ENCODE results near the gene LRRC37A3.
"Not testable (repeated sequence)": the region's sequence is repeated elsewhere in the genome, so short reads cannot be mapped to it uniquely, and the experiment has no call there.

DNA sequence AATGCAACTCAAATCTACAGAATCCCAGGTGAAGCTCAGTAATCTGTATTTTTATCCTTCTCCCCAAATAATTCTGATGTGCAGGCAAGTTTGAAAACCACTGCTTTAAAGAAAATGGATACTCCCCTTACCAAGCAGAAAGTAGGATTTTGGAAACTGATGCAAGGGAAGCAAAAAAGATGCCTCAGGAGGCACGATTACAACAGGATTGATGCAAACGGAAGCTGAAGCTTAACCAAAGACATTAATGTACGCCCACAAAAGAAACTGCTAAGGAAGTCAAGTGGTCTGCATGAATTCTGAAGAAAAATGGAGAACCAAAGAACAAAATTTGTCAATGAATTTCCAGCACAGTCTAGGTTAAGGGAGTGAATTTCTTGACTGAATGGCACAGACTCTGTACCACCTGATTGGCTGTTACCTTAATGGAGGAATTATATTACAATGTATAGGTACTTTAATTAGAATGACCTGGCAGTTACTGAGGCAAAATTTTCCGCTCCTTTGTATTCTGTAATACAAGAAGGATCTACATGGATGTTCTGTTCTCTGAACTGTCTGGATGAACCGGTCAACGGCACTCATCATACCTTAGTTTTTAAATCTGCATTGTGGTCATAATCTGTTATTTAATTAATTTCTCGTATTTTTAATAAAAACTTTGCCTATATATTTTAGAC is 9.6 kb downstream of the LRRC37A3 start:
- TF ChIP-seq POLR2A (IDR thresholded peaks at IDR 0.05), result not testable (repeated sequence)
- TF ChIP-seq, protein P1, sequence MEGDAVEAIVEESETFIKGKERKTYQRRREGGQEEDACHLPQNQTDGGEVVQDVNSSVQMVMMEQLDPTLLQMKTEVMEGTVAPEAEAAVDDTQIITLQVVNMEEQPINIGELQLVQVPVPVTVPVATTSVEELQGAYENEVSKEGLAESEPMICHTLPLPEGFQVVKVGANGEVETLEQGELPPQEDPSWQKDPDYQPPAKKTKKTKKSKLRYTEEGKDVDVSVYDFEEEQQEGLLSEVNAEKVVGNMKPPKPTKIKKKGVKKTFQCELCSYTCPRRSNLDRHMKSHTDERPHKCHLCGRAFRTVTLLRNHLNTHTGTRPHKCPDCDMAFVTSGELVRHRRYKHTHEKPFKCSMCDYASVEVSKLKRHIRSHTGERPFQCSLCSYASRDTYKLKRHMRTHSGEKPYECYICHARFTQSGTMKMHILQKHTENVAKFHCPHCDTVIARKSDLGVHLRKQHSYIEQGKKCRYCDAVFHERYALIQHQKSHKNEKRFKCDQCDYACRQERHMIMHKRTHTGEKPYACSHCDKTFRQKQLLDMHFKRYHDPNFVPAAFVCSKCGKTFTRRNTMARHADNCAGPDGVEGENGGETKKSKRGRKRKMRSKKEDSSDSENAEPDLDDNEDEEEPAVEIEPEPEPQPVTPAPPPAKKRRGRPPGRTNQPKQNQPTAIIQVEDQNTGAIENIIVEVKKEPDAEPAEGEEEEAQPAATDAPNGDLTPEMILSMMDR (IDR thresholded peaks at IDR 0.05), result not testable (repeated sequence)

Data from testis (tissue), 2 donors.